Mucosa of rectum (tissue), 2 donors: ENCODE measurements around the gene PCK2.

Experiments used
- H3K27ac ChIP-seq, 2 donors: one replicate each; pipeline ENCODE4 v1.7.0; 2013; ENCODE audit warnings: inconsistent platforms in 2 of 2, low read depth in 2 of 2, low read length in 2 of 2
- H3K27me3 ChIP-seq, 2 donors: one replicate each; pipeline ENCODE4 v1.7.0; 2013; ENCODE audit warnings: low read length in 2 of 2; ENCODE audit not compliant: control insufficient read depth in 2 of 2, insufficient read depth in 2 of 2
- H3K36me3 ChIP-seq, 2 donors: one replicate each; pipeline ENCODE4 v1.7.0; 2013; ENCODE audit warnings: low read length in 2 of 2; ENCODE audit not compliant: control insufficient read depth in 2 of 2, insufficient read depth in 2 of 2
- H3K4me1 ChIP-seq, 2 donors: one replicate each; pipeline ENCODE4 v1.7.0; 2013; ENCODE audit warnings: low read length in 2 of 2, mild to moderate bottlenecking in 1 of 2; ENCODE audit not compliant: control insufficient read depth in 2 of 2, insufficient read depth in 2 of 2
- H3K4me3 ChIP-seq, 2 donors: one replicate each; pipeline ENCODE4 v1.7.0; 2013; ENCODE audit warnings: low read length in 2 of 2
- H3K9ac ChIP-seq, 2 donors: one replicate each; pipeline ENCODE4 v1.7.0; 2013; ENCODE audit warnings: low read length in 2 of 2, low read depth in 1 of 2, mild to moderate bottlenecking in 1 of 2
- H3K9me3 ChIP-seq, 2 donors: one replicate each; pipeline ENCODE4 v1.7.0; 2013; ENCODE audit warnings: low read length in 2 of 2; ENCODE audit not compliant: control insufficient read depth in 2 of 2
- donor health status: healthy.
- donor health status: Normal muscosa, but diverticular disease.

The PCK2 gene

DNA sequence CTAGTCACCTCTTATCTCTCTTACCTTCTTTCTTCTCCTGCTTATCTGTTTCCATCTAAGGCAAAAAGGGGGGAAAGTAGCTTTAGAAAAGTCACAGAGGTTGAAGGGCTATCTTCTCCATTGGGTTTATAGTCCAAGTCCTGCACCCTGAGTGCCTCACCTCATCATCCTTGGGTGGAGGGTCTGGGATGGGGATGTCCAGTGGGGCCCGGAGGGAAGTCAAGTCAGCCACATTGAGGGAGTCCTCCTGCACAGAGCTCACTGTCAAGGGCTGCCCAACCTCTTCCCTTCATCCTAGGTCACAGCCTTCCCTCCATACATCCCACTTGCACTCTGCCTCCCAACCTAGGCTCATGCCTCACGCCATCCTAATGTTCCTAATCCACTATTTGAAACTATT, 51.1 kb downstream of the PCK2 start:
- H3K27ac ChIP-seq, result peak overlapping the region in 1 of 2 donors; percentile 97
- peak overlapping the region; percentile 68 to 93 for H3K9ac ChIP-seq

DNA sequence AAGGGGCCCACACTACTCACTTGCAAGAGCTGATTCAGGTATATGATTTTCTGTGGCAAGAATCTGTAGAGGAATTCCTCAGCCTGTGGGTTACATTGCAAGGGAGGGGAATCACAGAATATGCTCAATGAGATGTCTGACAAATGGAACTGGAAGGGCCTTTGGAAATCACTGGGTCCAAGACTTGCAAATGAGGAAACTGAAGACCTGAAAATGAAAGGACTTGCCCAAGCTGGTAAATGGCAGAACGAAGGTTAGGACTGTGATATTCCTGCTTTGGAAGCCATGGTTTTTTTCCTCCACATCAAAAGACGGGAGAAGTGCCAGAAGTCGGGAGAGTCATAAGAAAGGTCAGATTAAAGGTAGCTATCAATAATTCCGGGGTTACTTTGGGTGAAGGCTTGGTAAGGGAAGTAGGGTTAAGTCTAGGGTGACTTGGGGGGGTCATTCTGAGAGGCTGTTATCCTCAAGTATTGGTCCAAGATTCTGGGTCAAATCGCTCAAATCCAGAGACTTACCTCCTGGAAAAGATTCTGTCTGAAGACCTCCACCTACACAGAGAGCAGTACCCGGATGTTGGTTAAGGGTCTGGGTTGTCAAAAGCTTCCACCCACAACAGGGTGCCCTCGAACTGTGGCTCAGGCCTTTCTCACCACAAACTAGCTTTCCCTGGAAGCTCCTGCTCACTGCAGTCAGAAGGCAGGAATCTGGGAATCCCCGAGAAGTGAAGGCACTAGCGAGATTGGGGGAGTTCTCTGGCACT, 51.8 kb downstream of the PCK2 start:
- Histone ChIP-seq H3K4me3 (peak overlapping the region; percentile 79 to 99), H3K9me3 (no peaks in the 10 kb centered on the region), H3K27ac (peak overlapping the region; percentile 94 to 97), H3K27me3 (no peaks in the 10 kb centered on the region), H3K4me1 (peaks cover 34 to 35% of the 10 kb centered on the region in 2 donors), H3K36me3 (peaks cover 32 to 37% of the 10 kb centered on the region in 2 donors), H3K9ac (peak overlapping the region; percentile 68 to 93)

More for the DNA sequence above, 51.1 kb downstream of the PCK2 start:
- H3K36me3 ChIP-seq, result peaks cover 25 to 30% of the 10 kb centered on the region in 2 donors
- H3K27me3 ChIP-seq, result no peaks in the 10 kb centered on the region
- peak overlapping the region; percentile 79 to 99 for H3K4me3 ChIP-seq
- H3K9me3 ChIP-seq, result no peaks in the 10 kb centered on the region
- H3K4me1 ChIP-seq, result peaks cover 35 to 38% of the 10 kb centered on the region in 2 donors

DNA sequence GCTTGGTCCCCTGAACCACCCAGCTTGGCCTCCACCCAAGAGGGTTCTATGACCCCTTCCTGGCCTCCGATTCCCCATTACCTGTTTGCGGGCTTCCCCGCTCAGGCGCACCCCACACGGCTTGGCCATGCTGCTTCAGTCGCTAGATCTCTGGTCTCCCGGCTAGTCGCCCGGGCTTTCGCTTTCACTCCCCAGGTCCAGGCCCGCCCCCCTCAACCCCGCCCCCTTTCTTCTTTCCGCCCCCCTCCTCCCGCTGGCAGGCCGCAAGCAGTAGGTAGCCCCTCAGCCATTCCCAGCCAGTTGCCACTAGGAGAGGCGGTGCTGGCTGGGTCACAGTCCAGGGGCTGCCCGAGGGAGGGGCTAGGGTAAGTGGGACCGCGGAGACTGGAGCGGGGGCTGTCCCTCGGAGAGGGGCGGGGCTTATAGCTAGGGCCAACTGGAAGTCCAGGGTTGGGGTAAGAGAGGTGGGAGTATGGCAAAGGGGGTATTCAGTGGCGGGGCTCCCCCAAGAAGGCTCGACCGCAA, 52.4 kb downstream of the PCK2 start, which contains the start of gene PSME2:
TSS of gene PSME2 (minus strand) at position 158 of the 525 bp plus-strand sequence. CDS start at position 129, 29 bp downstream.
- peaks cover 34 to 35% of the 10 kb centered on the region in 2 donors for H3K4me1 ChIP-seq
- no peaks in the 10 kb centered on the region for H3K27me3 ChIP-seq

DNA sequence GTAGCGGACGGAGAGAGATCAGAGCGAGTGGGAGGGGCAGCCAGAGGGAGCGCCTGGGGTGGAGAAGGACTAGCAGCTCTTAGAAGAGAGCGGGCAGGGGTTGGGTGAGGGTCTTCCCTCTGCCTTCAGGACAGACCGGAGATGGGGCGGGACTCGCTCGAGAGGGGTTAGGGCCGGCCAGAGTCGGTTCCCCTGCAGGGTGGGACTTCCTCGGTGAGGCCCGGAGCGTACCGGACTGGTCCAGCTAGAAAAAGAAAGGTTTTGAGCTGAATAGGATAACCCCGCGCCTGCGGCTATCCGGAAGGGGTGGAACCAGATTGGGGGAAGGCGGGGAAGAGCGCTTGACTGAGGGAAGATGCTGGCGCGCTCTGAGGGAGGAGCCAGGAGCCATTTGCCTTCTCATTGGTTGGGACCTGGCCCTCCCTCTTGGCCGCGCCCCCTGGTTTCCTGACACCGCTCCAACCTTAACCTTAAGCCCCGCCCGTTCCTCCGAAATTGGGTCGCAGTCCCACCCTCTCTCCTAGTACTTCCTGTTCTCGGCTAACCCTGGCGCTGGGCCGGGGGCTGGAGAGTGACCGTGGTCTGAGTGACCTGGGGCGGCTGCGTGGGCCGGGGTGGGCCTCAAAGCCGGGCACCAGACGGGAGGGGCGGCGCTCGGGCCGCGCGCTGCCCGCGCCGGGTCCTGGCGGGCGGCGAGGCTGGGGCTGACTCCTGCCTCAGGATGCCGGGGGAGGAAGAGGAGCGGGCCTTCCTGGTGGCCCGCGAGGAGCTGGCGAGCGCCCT, 53.1 kb downstream of the PCK2 start, which contains the start of gene RNF31:
TSS of gene RNF31 (plus strand) at position 521 of the 783 bp plus-strand sequence. CDS start at position 722, 201 bp downstream.
- Histone ChIP-seq H3K4me1 (peaks cover 28 to 30% of the 10 kb centered on the region in 2 donors), H3K36me3 (peaks cover 44 to 47% of the 10 kb centered on the region in 2 donors), H3K9ac (peak within 1 kb of the TSS; percentile 82 to 93), H3K27me3 (no peaks in the 10 kb centered on the region), H3K4me3 (peak within 1 kb of the TSS; percentile 79 to 99), H3K9me3 (no peaks in the 10 kb centered on the region), H3K27ac (peak within 1 kb of the TSS; percentile 94 to 97)

More for the DNA sequence above, 52.4 kb downstream of the PCK2 start, which contains the start of gene PSME2:
- H3K9me3 ChIP-seq, result no peaks in the 10 kb centered on the region
- peak within 1 kb of the TSS; percentile 82 to 93 for H3K9ac ChIP-seq
- peak within 1 kb of the TSS; percentile 94 to 97 for H3K27ac ChIP-seq
- peaks cover 38 to 43% of the 10 kb centered on the region in 2 donors for H3K36me3 ChIP-seq
- H3K4me3 ChIP-seq, result peak within 1 kb of the TSS; percentile 79 to 99

DNA sequence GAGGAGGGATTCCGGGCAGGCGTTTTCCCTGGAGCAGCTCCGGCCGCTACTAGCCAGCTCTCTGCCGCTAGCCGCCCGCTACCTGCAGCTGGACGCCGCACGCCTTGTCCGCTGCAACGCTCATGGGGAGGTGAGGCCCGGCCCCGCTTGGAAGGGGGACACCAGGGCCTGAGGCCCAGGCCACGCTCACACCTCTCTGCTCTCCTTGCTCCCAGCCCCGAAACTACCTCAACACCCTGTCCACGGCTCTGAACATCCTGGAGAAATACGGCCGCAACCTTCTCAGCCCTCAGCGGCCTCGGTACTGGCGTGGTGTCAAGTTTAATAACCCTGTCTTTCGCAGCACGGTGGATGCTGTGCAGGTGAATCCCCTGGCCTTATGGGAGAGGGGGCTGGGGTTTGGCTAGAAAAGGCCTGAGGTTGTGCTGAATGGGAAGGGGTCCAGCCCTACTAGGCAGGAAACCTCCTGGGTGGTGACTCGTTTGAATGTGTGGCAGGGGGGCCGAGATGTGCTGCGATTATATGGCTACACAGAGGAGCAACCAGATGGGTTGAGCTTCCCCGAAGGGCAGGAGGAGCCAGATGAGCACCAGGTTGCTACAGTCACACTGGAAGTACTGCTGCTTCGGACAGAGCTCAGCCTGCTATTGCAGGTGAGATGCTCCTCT, 53.8 kb downstream of the PCK2 start:
- H3K4me1 ChIP-seq, result peaks cover 25 to 26% of the 10 kb centered on the region in 2 donors
- peak overlapping the region; percentile 79 to 99 for H3K4me3 ChIP-seq
- peak overlapping the region; percentile 82 to 87 for H3K9ac ChIP-seq
- H3K36me3 ChIP-seq, result peaks cover 44 to 52% of the 10 kb centered on the region in 2 donors
- H3K27me3 ChIP-seq, result no peaks in the 10 kb centered on the region
- H3K9me3 ChIP-seq, result no peaks in the 10 kb centered on the region
- peak overlapping the region; percentile 80 to 97 for H3K27ac ChIP-seq

DNA sequence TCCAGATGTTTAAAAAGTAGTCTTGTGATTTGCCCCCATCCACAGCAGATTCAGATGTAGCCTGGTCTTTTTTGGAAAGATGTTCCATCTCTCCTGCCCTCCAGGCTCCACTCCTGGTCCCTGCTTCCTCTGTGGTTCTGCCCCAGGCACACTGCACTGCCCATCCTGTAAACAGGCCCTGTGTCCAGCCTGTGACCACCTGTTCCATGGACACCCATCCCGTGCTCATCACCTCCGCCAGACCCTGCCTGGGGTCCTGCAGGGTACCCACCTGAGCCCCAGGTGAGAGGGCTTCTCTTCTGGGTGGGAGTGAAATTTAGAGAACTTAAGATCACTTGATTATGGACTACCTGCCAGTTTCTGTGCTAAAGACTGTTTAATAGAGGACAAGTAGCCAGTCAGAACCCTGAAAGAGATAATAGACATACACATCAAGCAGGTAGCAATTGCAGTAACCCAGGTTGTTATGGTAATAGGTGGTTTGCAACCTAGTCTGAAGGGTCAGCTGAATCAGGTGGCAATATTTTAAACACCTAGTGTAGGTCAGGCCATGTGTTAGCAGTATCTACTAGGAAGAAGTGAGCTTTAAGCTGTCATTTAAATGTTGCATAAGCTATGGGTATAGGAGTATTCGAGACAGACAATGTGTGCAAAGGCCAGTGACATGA, 55.3 kb downstream of the PCK2 start:
- Histone ChIP-seq H3K9ac (no peak overlapping the region), H3K36me3 (peaks cover 31 to 40% of the 10 kb centered on the region in 2 donors)

DNA sequence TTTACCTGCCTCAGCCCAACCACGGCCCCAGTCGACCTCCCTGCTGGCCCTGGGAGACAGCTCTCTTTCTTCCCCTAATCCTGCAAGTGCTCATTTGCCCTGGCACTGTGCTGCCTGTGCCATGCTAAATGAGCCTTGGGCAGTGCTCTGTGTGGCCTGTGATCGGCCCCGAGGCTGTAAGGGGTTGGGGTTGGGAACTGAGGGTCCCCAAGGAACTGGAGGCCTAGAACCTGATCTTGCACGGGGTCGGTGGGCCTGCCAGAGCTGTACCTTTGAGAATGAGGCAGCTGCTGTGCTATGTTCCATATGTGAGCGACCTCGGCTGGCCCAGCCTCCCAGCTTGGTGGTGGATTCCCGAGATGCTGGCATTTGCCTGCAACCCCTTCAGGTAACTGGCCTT, 56.0 kb downstream of the PCK2 start:
- Histone ChIP-seq H3K4me3 (no peak overlapping the region), H3K27ac (no peak overlapping the region), H3K9ac (no peak overlapping the region), H3K9me3 (no peaks in the 10 kb centered on the region), H3K4me1 (peaks cover 20 to 24% of the 10 kb centered on the region in 2 donors), H3K36me3 (peaks cover 37 to 43% of the 10 kb centered on the region in 2 donors), H3K27me3 (no peaks in the 10 kb centered on the region)

More for the DNA sequence above, 55.3 kb downstream of the PCK2 start:
- no peak overlapping the region for H3K4me3 ChIP-seq
- no peaks in the 10 kb centered on the region for H3K9me3 ChIP-seq
- H3K27me3 ChIP-seq, result no peaks in the 10 kb centered on the region
- peaks cover 20 to 26% of the 10 kb centered on the region in 2 donors for H3K4me1 ChIP-seq
- H3K27ac ChIP-seq, result no peak overlapping the region

DNA sequence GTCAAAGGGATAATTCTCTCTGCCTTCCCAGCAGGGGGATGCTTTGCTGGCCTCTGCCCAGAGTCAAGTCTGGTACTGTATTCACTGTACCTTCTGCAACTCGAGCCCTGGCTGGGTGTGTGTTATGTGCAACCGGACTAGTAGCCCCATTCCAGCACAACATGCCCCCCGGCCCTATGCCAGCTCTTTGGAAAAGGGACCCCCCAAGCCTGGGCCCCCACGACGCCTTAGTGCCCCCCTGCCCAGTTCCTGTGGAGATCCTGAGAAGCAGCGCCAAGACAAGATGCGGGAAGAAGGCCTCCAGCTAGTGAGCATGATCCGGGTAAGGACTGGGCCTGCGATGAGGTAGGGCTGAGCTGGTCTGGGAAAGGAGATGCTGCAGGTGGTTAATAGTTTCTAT, 56.5 kb downstream of the PCK2 start:
- H3K27ac ChIP-seq, result no peak overlapping the region
- peaks cover 15 to 19% of the 10 kb centered on the region in 2 donors for H3K4me1 ChIP-seq
- peaks cover 42 to 48% of the 10 kb centered on the region in 2 donors for H3K36me3 ChIP-seq
- H3K9ac ChIP-seq, result no peak overlapping the region
- H3K27me3 ChIP-seq, result no peaks in the 10 kb centered on the region
- H3K9me3 ChIP-seq, result no peaks in the 10 kb centered on the region
- no peak overlapping the region for H3K4me3 ChIP-seq

DNA sequence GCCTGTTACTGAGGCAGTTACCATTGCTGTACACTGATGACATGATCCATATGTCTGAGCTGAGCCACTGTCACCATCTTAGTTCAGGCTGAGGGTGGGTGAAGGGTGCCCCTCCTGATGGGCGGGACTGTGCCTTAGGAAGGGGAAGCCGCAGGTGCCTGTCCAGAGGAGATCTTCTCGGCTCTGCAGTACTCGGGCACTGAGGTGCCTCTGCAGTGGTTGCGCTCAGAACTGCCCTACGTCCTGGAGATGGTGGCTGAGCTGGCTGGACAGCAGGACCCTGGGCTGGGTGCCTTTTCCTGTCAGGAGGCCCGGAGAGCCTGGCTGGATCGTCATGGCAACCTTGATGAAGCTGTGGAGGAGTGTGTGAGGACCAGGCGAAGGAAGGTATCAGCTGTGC, 56.9 kb downstream of the PCK2 start:
- no peaks in the 10 kb centered on the region for H3K27me3 ChIP-seq
- peaks cover 10 to 15% of the 10 kb centered on the region in 2 donors for H3K4me1 ChIP-seq
- no peaks in the 10 kb centered on the region for H3K9me3 ChIP-seq
- no peak overlapping the region for H3K9ac ChIP-seq
- H3K36me3 ChIP-seq, result peaks cover 45 to 52% of the 10 kb centered on the region in 2 donors
- no peak overlapping the region for H3K4me3 ChIP-seq
- no peak overlapping the region for H3K27ac ChIP-seq
